Fibroblast of skin of left biceps (primary cell): ENCODE data around the gene SMYD4.

Experiments
- DNase-seq, 2 experiments: peaks; one replicate each; pipeline ENCODE4 v3.0.0-alpha.2; 2013; ENCODE audit warnings: low read depth in 2 of 2

SMYD4 gene

DNA sequence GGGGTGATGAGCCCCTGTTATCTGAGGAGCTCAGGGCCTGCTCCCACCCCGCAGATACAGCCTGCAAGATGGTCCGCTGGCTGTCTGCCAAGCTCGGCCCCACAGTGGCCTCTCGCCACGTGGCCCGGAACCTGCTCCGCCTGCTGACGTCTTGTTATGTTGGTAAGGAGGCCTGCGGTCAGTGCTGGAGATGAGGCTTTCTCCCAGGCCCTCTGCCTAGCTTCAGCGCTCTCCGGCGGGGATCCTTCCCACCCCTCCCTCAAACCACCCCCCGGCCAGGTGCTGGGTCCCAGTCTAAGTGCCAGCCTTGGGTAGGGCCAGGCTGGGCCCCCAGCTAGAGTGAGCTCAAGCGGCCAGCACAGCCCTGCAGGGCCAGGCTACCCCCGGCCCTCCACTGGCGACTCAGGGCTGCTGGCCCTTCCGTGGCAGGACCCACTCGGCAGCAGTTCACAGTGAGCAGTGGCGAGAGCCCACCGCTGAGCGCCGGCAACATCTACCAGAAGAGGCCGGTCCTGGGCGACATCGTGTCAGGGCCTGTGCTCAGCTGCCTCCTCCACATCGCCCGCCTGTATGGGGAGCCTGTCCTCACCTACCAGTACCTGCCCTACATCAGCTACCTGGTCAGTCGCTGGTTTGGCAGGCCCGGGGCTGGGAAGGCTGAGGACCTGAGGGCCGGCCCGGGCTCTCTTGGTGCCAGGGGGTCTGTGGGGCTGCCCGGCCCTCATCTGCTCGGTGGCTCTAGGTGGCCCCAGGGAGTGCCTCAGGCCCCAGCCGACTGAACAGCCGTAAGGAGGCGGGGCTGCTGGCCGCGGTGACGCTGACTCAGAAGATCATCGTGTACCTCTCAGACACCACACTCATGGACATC, 99.1 kb downstream of the SMYD4 start:
- DNase-seq = no peak

DNA sequence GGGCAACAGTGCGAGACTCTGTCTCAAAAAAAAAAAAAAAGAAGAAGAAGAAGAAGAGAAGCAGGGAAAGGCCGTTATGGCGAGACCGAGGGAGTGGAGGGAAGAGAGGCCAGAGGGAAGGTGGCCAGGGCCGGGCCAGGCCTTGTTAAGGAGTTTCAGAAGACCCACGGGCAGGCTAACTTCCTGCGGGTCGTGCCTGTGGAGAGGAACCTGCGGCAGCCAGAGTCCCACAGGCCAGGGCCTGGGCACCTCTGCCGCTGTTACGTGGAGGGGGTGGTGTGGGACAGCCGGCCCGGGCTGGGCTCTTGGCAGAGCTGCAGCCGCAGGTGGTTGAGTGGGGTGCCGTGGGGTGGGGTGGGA, 99.8 kb downstream of the SMYD4 start:
- DNase-seq = no peak
